HPDE6-E6E7 (cell line): Measurements from ENCODE around the gene ARHGAP20.

Experiments
- DNase-seq: peaks from one replicate; pipeline ENCODE4 v3.0.0; 2011; ENCODE audit warnings: missing footprints; ENCODE audit errors: extremely low spot score

The ARHGAP20 gene

GRCh38 chr11:110614031-110614430 is 98.2 kb downstream of the ARHGAP20 start:
- DNase-seq = no peak

- DNase-seq = no peak
Measured at GRCh38 chr11:110613197-110613918, 98.9 kb downstream of the ARHGAP20 start.

GRCh38 chr11:110606415-110606814 is 105.8 kb downstream of the ARHGAP20 start:
- DNase-seq = no peak

GRCh38 chr11:110601936-110602335 is 110.3 kb downstream of the ARHGAP20 start:
- no peak for DNase-seq

- DNase-seq = no peak
Measured at GRCh38 chr11:110600322-110600721, 111.9 kb downstream of the ARHGAP20 start.

GRCh38 chr11:110599207-110599606 is 113.0 kb downstream of the ARHGAP20 start:
- DNase-seq = no peak

- DNase-seq = no peak
Measured at GRCh38 chr11:110598725-110599124, 113.5 kb downstream of the ARHGAP20 start.

GRCh38 chr11:110587972-110588371 is 124.3 kb downstream of the ARHGAP20 start:
- DNase-seq = no peak

GRCh38 chr11:110587129-110587528 is 125.1 kb downstream of the ARHGAP20 start:
- no peak for DNase-seq

- DNase-seq = no peak
Measured at GRCh38 chr11:110584150-110584549, 128.1 kb downstream of the ARHGAP20 start.

- no peak for DNase-seq
Measured at GRCh38 chr11:110582728-110583432, 129.4 kb downstream of the ARHGAP20 start.

GRCh38 chr11:110580571-110580970 is 131.7 kb downstream of the ARHGAP20 start:
- DNase-seq = no peak

- DNase-seq = no peak
Measured at GRCh38 chr11:110573411-110573810, 138.8 kb downstream of the ARHGAP20 start.

- DNase-seq = no peak
Measured at GRCh38 chr11:110571081-110571720, 141.0 kb downstream of the ARHGAP20 start.

GRCh38 chr11:110566577-110566976 is 145.7 kb downstream of the ARHGAP20 start:
- no peak for DNase-seq

GRCh38 chr11:110565357-110566336 is 146.6 kb downstream of the ARHGAP20 start:
- peak; percentile 16 for DNase-seq

GRCh38 chr11:110564676-110565356 is 147.4 kb downstream of the ARHGAP20 start:
- no peak for DNase-seq

GRCh38 chr11:110544779-110545178 is 167.5 kb downstream of the ARHGAP20 start:
- no peak for DNase-seq

GRCh38 chr11:110538154-110538553 is 174.1 kb downstream of the ARHGAP20 start:
- no peak for DNase-seq

GRCh38 chr11:110530900-110531741 is 181.1 kb downstream of the ARHGAP20 start:
- DNase-seq = no peak
